ENCODE data around the gene RPS6KA2. TPM values are rescaled to one million over a fixed set of nuclear protein-coding genes. Genes with fewer than 3 reads are reported as not detected.

RPS6KA2 gene
- total and polyA plus RNA-seq, 8 donors = 7.9 to 95.4 (median 22.9) TPM

DNA sequence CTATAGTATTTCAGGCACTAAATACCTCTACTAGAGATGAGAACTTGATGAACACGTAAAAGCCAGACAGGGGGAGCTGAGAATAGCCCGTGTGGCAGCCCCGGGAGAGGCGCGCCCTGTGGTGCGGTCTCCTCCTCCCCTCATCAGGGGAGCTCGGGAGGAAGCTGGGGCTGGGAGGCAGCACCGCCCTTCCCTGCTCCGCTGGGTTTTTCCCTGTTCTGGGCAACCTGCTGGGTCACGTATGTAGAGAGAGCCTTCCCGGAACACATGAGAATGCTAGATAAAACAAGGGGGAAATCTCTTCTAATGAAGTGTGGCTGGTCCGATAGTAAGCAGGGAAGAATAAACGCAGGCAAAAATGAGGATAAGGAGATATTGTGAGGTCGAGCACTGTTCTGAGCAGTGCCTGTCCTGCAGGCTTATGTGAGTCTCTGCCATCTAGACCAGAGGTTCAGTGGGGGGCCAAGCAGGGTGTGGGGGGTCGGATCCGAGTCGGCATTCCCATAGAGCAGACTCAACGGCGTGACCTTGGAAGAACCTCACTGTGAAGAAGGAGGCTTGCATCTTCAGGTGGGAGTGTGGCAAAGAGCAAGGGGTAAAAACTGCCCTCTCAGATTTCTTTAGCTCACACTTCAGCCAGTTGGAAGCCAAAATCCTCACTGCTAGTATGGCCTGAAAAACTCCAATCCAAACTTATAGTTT lies 13.4 kb upstream of the RPS6KA2 start:
- intact Hi-C loops (cut with DNase I) = no loop called here
- FAIRE-seq = no peak
- no peak overlapping the region for H3K4me3 ChIP-seq
- H3K27ac ChIP-seq = no peak overlapping the region
- no peaks in the 10 kb centered on the region for H3K36me3 ChIP-seq
- H3K9me3 ChIP-seq = no peaks in the 10 kb centered on the region
- H3K27me3 ChIP-seq = no peaks in the 10 kb centered on the region
- DNase-seq = no peak
- 24 to 29% methylated on average over 19 of the region's 19 CpGs for WGBS, 2 donors
- peak in 3 of 4 donors; percentile 76 to 96 (median 86) for ATAC-seq
- TF ChIP-seq, protein P1, sequence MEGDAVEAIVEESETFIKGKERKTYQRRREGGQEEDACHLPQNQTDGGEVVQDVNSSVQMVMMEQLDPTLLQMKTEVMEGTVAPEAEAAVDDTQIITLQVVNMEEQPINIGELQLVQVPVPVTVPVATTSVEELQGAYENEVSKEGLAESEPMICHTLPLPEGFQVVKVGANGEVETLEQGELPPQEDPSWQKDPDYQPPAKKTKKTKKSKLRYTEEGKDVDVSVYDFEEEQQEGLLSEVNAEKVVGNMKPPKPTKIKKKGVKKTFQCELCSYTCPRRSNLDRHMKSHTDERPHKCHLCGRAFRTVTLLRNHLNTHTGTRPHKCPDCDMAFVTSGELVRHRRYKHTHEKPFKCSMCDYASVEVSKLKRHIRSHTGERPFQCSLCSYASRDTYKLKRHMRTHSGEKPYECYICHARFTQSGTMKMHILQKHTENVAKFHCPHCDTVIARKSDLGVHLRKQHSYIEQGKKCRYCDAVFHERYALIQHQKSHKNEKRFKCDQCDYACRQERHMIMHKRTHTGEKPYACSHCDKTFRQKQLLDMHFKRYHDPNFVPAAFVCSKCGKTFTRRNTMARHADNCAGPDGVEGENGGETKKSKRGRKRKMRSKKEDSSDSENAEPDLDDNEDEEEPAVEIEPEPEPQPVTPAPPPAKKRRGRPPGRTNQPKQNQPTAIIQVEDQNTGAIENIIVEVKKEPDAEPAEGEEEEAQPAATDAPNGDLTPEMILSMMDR (IDR thresholded peaks at IDR 0.05) = no peak
- no peaks in the 10 kb centered on the region for H3K4me1 ChIP-seq

DNA sequence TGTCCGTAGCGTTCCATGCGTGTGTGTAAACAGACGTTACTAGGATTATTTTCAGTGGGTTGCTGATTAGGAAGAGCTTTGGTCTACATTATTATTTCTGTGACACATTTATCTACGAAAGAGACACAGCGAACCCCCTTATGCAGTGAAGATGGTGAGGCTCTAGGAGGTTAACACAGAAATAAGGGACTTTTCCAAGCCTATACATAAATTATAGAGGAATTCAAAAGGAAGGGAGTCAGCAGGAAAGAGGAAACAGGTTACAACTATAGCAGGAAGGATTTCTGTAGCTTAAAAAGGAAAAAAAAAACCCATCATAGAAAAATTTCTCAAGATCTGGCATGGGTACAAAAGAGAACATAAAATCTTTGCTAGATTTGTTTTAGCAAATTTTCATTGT lies 12.9 kb upstream of the RPS6KA2 start:
- FAIRE-seq (no peak), ATAC-seq (no peak), DNase-seq (no peak)
- Histone ChIP-seq H3K27ac (no peak overlapping the region), H3K36me3 (no peaks in the 10 kb centered on the region), H3K9me3 (no peaks in the 10 kb centered on the region), H3K4me3 (no peak overlapping the region), H3K27me3 (no peaks in the 10 kb centered on the region), H3K4me1 (no peaks in the 10 kb centered on the region)
- TF ChIP-seq, protein P1 (IDR thresholded peaks at IDR 0.05) = no peak
- intact Hi-C loops (cut with DNase I) = no loop called here
- WGBS, 2 donors = 80 to 83% methylated on average over 6 of the region's 6 CpGs

DNA sequence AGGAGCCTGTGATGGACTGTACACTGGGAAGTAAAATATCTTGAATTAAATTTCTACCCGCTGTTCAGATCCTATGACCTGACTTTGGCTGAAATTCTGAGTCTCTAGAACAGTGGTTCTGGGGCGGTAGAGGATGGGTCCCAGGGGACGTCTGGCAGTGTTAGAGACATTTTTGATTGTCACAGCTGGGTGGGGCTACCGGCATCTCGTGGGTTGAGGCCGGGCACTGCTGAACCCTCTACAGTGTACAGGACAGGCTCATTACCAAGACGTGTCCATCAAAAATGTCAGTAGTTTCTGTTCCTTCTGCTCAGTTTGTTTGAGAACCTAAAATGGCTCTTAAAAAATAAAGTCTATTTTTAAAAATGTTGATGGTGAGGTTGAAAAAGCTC lies 11.5 kb upstream of the RPS6KA2 start:
- no peaks in the 10 kb centered on the region for H3K9me3 ChIP-seq
- H3K4me1 ChIP-seq = no peaks in the 10 kb centered on the region
- no peak overlapping the region for H3K4me3 ChIP-seq
- DNase-seq = no peak
- WGBS, 2 donors = 77 to 87% methylated on average over 7 of the region's 7 CpGs
- H3K27ac ChIP-seq = no peak overlapping the region
- intact Hi-C loops (cut with DNase I) = no loop called here
- ATAC-seq = no peak
- H3K27me3 ChIP-seq = no peaks in the 10 kb centered on the region
- FAIRE-seq = no peak
- TF ChIP-seq, protein P1 (IDR thresholded peaks at IDR 0.05) = no peak
- no peaks in the 10 kb centered on the region for H3K36me3 ChIP-seq

DNA sequence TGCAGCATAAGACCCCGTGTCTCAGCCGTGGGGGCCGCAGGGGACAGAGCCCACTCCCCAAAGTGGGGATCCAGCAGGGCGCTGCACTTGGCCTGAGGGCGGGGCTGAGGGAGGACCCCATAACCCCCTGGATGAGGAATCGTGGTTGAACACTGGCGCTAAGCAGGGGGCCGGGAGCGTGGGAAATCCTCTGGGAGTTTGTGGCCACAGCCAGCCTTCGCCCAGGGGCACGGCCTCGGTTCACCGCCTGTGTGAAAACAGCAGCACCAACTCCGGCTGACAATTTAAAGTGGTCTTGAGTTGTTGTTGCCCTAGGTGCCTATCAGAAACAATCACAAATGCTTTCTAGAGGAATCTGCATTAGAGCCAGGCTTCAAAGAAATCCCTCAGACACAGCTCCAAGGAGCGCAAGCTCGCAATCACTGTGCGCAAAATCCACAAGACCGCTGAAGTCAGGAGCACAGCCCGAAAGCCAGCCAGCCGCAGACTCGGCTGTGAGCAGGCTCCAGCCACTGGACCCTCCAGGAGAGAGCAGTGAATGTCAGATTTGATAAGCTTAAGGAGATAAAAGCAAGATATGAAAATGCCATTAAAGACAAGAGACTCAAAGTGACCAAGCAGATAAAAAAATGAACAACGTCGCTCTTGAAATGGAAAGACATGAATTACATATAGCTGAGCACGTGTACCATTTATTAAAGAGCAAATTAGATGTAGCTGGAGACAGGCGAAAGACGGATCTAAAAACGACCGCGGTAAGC lies 10.9 kb upstream of the RPS6KA2 start:
- DNase-seq = peak in 1 of 6 donors; percentile 51

More for the DNA sequence above, 10.9 kb upstream of the RPS6KA2 start:
- ATAC-seq (no peak), FAIRE-seq (no peak)
- no peaks in the 10 kb centered on the region for H3K4me1 ChIP-seq
- H3K27me3 ChIP-seq = no peaks in the 10 kb centered on the region
- TF ChIP-seq, protein P1 (IDR thresholded peaks at IDR 0.05) = no peak
- no peak overlapping the region for H3K27ac ChIP-seq
- no peak overlapping the region for H3K4me3 ChIP-seq
- intact Hi-C loops (cut with DNase I) = no loop called here
- no peaks in the 10 kb centered on the region for H3K9me3 ChIP-seq
- 86 to 89% methylated on average over 29 of the region's 29 CpGs for WGBS, 2 donors
- H3K36me3 ChIP-seq = no peaks in the 10 kb centered on the region
